ENCODE data around the gene C12orf43.

DNA sequence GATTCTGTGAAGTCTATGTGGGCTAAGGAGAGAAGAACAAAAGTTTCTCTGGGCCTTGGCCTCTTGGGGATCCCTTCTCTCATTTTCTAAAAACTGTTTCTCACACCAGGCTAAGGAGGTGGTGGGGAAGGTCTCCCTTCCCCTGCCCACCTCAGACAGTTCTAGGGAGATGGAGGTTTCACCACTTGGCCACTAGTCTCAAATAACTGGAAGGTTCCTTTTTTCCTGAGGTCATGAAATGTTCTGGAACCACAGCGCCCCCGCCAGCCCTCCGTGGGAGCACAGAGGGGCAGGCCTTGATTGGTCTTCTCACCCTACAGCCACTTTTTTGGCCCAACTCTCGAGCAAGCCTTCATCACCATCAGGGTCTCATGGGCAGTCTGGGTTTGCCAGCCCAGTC, 12.6 kb downstream of the C12orf43 start:
- TF ChIP-seq, protein P1, sequence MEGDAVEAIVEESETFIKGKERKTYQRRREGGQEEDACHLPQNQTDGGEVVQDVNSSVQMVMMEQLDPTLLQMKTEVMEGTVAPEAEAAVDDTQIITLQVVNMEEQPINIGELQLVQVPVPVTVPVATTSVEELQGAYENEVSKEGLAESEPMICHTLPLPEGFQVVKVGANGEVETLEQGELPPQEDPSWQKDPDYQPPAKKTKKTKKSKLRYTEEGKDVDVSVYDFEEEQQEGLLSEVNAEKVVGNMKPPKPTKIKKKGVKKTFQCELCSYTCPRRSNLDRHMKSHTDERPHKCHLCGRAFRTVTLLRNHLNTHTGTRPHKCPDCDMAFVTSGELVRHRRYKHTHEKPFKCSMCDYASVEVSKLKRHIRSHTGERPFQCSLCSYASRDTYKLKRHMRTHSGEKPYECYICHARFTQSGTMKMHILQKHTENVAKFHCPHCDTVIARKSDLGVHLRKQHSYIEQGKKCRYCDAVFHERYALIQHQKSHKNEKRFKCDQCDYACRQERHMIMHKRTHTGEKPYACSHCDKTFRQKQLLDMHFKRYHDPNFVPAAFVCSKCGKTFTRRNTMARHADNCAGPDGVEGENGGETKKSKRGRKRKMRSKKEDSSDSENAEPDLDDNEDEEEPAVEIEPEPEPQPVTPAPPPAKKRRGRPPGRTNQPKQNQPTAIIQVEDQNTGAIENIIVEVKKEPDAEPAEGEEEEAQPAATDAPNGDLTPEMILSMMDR (IDR thresholded peaks at IDR 0.05; ENCODE audit: low read length) = no peak
- TF ChIP-seq EZH2phosphoT487 (IDR thresholded peaks at IDR 0.05; ENCODE audit: low read length) (no peak), EZH2 (optimal IDR thresholded peaks at IDR 0.05; ENCODE audit: low read depth, low read length) (no peak)
